GM12873 (cell line): ENCODE measurements around the gene AOC3.

Experiments used
- TF ChIP-seq, protein P1 (sequence below): IDR thresholded peaks from 2 replicates; pipeline ENCODE4 v1.5.1; 2012; ENCODE audit warnings: low read depth, mild to moderate bottlenecking, moderate library complexity, low read length, control low read depth; ENCODE audit not compliant: insufficient read depth; ENCODE audit errors: missing control alignments

AOC3 gene

DNA sequence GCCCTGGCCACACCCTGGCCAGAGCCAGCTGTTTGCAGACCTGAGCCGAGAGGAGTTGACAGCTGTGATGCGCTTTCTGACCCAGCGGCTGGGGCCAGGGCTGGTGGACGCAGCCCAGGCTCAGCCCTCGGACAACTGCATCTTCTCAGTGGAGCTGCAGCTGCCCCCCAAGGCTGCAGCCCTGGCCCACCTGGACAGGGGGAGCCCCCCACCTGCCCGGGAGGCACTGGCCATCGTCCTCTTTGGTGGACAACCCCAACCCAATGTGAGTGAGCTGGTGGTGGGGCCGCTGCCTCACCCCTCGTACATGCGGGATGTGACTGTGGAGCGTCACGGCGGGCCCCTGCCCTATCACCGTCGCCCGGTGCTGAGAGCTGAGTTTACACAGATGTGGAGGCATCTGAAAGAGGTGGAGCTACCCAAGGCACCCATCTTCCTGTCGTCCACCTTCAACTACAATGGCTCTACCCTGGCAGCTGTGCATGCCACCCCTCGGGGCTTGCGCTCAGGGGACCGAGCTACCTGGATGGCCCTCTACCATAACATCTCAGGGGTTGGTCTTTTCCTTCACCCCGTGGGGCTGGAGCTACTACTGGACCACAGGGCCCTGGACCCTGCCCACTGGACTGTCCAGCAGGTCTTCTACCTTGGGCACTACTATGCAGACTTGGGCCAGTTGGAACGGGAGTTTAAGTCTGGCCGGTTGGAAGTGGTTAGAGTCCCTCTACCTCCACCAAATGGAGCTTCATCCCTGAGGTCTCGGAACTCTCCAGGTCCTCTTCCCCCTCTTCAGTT is 6.0 kb upstream of the AOC3 start:
- TF ChIP-seq, protein P1, sequence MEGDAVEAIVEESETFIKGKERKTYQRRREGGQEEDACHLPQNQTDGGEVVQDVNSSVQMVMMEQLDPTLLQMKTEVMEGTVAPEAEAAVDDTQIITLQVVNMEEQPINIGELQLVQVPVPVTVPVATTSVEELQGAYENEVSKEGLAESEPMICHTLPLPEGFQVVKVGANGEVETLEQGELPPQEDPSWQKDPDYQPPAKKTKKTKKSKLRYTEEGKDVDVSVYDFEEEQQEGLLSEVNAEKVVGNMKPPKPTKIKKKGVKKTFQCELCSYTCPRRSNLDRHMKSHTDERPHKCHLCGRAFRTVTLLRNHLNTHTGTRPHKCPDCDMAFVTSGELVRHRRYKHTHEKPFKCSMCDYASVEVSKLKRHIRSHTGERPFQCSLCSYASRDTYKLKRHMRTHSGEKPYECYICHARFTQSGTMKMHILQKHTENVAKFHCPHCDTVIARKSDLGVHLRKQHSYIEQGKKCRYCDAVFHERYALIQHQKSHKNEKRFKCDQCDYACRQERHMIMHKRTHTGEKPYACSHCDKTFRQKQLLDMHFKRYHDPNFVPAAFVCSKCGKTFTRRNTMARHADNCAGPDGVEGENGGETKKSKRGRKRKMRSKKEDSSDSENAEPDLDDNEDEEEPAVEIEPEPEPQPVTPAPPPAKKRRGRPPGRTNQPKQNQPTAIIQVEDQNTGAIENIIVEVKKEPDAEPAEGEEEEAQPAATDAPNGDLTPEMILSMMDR: no peak

GRCh38 chr17:42845556-42845917 is 5.5 kb upstream of the AOC3 start:
- TF ChIP-seq, protein P1: no peak

DNA sequence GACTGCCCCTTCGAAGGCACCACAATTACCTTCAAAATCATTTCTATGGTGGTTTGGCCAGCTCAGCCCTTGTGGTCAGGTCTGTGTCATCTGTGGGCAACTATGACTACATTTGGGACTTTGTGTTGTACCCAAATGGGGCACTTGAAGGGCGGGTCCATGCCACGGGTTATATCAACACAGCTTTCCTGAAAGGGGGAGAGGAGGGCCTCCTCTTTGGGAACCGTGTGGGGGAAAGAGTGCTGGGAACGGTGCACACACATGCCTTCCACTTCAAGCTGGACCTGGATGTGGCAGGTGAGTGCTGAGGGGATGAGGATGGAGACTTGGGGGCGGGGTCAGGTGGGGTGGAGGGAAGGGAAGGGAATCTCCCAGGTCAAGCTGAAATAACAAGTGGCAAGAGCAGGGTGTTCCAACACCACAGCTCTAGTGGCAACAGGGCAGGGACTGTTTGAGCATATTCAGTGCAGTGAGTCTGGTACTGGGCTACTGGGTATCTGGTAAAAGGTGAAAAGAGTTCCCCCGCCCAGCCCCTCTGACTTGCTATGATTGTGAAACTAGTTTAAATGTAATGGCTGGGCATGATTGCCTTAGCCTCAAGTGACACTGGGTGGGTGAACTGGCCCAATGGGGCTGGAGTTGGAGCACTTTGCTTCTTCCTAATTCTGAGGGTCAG is 4.9 kb upstream of the AOC3 start:
- TF ChIP-seq, protein P1: no peak

DNA sequence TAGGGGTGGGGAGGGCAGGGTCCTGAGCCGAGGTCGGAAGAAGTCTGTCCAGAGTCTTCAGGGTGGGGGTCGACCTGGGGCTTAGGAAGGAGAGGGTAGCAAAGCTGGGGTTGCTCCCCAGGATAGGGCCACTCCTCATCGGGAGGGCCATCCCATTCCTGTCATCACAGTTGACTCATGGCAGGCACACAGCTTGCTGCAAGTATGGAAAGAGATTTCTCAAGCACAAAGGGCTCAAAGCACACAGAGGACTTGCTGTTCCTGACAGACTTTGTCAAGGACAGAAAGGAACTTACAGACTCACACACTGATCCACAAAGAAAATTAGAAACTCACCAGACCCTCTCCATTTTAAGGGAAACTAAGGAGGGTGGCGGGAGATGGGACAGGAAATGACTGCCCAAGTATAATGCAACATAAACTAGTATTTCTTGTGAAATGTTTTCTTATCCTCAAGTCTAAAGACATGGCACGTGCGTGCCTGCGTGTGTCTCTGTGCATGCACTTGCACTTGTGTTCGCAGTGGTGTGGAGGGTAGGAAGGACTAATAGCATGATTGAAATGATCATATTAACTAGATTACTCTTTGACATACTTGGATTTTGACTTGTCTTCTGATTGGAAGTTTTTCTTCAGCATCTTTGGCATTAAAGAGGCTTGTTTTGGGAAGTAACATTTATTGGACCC is 4.3 kb upstream of the AOC3 start:
- TF ChIP-seq, protein P1: no peak

- TF ChIP-seq, protein P1: no peak
Observed at GRCh38 chr17:42848093-42848492, 2.9 kb upstream of the AOC3 start.

DNA sequence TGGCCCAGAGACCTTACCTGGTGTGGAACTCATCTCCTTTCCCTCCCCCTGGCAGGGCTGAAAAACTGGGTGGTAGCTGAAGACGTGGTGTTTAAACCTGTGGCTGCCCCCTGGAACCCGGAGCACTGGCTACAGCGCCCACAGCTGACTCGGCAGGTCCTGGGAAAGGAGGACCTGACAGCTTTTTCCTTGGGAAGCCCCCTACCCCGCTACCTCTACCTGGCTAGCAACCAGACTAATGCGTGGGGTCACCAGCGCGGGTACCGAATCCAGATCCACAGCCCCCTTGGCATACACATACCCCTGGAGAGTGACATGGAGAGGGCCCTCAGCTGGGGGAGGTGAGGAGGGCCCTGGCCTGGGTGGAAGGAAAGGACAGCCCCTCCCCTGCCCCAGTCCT is 2.0 kb upstream of the AOC3 start:
- TF ChIP-seq, protein P1: no peak

DNA sequence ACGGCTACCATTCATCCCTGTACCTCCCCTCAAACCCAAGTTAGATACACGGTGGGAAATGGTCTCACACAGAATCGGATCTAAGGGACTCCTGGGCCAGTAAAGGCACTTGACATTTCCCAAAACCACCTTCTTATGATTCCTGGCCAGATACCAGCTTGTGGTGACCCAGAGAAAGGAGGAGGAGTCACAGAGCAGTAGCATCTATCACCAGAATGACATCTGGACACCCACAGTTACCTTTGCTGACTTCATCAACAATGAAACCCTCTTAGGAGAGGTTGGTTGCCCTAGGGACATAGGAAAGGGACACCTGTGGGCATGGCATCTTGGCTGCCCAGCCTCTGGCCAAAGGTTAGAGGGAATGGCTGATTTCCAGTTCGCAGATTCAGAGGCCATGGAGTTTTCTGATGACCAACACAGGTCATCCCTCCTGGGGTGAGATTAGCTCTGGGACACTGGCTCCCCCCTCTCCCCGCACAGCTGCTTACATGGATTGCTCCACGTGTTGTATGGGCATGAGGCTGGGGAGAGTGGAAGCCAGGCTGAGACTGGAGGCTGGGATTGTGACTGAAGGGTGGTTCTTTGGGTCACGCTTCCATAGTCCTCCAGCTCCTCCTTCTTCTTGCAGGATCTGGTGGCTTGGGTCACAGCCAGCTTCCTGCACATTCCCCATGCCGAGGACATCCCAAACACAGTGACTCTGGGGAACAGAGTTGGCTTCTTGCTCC is 1.4 kb upstream of the AOC3 start:
- TF ChIP-seq, protein P1: no peak
